ENCODE results near the gene ANKRD60.

- TF ChIP-seq EZH2 (IDR thresholded peaks at IDR 0.05; ENCODE audit: borderline replicate concordance, low read depth, low read length, severe bottlenecking) (no peak), CTCF (IDR thresholded peaks at IDR 0.05; ENCODE audit: borderline replicate concordance, extremely low read depth, low read length, poor library complexity, severe bottlenecking) (no peak)
Measured at GRCh38 chr20:58261660-58262059, 33.2 kb upstream of the ANKRD60 start.
